Measurements from ENCODE around the gene DNAH7.

DNA sequence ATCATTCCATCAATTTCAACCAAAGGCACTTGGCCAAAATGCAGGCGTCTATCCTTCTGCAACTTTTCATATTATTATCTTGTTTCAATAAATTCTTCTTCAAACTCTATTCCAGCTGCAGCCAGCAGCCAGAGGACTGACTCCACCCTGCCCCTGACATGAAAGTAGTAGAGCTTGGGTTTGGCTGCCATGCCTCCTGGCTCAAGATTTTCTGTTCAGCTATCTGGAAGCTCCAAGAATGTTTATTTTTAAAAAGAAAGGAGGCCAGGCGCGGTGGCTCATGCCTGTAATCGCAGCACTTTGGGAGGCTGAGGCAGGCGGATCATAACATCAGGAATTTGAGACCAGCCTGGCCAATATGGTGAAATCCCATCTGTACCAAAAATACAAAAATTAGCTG lies 4.9 kb downstream of the DNAH7 start:
- TF ChIP-seq, protein P1, sequence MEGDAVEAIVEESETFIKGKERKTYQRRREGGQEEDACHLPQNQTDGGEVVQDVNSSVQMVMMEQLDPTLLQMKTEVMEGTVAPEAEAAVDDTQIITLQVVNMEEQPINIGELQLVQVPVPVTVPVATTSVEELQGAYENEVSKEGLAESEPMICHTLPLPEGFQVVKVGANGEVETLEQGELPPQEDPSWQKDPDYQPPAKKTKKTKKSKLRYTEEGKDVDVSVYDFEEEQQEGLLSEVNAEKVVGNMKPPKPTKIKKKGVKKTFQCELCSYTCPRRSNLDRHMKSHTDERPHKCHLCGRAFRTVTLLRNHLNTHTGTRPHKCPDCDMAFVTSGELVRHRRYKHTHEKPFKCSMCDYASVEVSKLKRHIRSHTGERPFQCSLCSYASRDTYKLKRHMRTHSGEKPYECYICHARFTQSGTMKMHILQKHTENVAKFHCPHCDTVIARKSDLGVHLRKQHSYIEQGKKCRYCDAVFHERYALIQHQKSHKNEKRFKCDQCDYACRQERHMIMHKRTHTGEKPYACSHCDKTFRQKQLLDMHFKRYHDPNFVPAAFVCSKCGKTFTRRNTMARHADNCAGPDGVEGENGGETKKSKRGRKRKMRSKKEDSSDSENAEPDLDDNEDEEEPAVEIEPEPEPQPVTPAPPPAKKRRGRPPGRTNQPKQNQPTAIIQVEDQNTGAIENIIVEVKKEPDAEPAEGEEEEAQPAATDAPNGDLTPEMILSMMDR (IDR thresholded peaks at IDR 0.05) = no peak
- TF ChIP-seq POLR2AphosphoS5 (IDR thresholded peaks at IDR 0.05) = no peak
- no peak for TF ChIP-seq POLR2A (IDR thresholded peaks at IDR 0.05)
